HCT116 (cell line): ENCODE results near the gene COPS3. TPM values are rescaled to one million over a fixed set of nuclear protein-coding genes. Genes with fewer than 3 reads are reported as not detected.

ENCODE experiments used
- ATAC-seq: fragments of 200-7000 bp; cut with Tn5 transposase; 2 replicates; pipeline ENCODE4 v1.9.1; 2020; ENCODE audit warnings: mild to moderate bottlenecking, moderate library complexity
- BruUV-seq: library from RNA; stranded (reverse); fragments of 400-500 nt; replicated peaks from 2 replicates; lab custom pipeline; 2021; lab: Mats Ljungman, UMichigan
- CTCF ChIA-PET: fragments of 300-600 bp; sonication (Branson Sonifier 250); formaldehyde crosslinking; loops from one replicate; lab custom pipeline; 2021; ENCODE audit warnings: antibody characterized with exemption; lab: Charles Lee
- POLR2A ChIA-PET: fragments of 300-600, 350-600 bp; sonication (Branson Sonifier 250); formaldehyde crosslinking; loops from one replicate; lab custom pipeline; 2021; ENCODE audit warnings: antibody characterized with exemption; lab: Charles Lee
- RAD21 ChIA-PET, 2 experiments: fragments of 300-600 bp; sonication (Branson Sonifier 250); formaldehyde crosslinking; loops; one replicate each; lab custom pipeline; 2023; ENCODE audit warnings: low total read pairs in 2 of 2; ENCODE audit not compliant: uncharacterized antibody in 2 of 2, unreplicated experiment in 2 of 2, low non-redundant PET in 1 of 2; lab: Charles Lee
- DNase-seq: peaks from one replicate; pipeline ENCODE4 v3.0.0-alpha.2; 2010; ENCODE audit warnings: low read depth, low spot score
- H2AFZ ChIP-seq: fragments of 200-600 bp; shearing (Covaris generic), sonication (generic); 2 replicates; pipeline ENCODE4 v1.6.1; 2017; ENCODE audit warnings: low read depth, mixed run types, mixed read lengths, antibody characterized with exemption, low read length; ENCODE audit not compliant: poor library complexity, severe bottlenecking
- H3K27ac ChIP-seq: 2 replicates; pipeline ENCODE4 v1.5.1; 2012; ENCODE audit warnings: low read depth, low read length
- H3K27me3 ChIP-seq: fragments of 200-600 bp; sonication (generic); 2 replicates; pipeline ENCODE4 v1.6.1; 2016; ENCODE audit warnings: mixed run types, low read length, mixed read lengths; ENCODE audit not compliant: insufficient read depth
- H3K36me3 ChIP-seq, 2 experiments: fragments of 200-500 bp in 1 of 2; fragments of 200-600 bp in 1 of 2; sonication (Bioruptor generic) in 1 of 2; sonication (generic) in 1 of 2; 2 replicates each; pipeline versions ENCODE4 v1.5.1 to v1.6.1; 2014 to 2016; ENCODE audit warnings: low read length in 2 of 2, inconsistent platforms in 1 of 2, mixed read lengths in 1 of 2, mixed run types in 1 of 2; ENCODE audit not compliant: insufficient read depth in 2 of 2, control insufficient read depth in 1 of 2
- H3K4me1 ChIP-seq, 2 experiments: fragments of 200-600 bp in 1 of 2; sonication (generic) in 1 of 2; 2 replicates each; pipeline versions ENCODE4 v1.5.1 to v1.6.1; 2012 to 2017; ENCODE audit warnings: low read length in 2 of 2, inconsistent platforms in 1 of 2, mild to moderate bottlenecking in 1 of 2, mixed read lengths in 1 of 2, mixed run types in 1 of 2, moderate library complexity in 1 of 2; ENCODE audit not compliant: insufficient read depth in 2 of 2, control insufficient read depth in 1 of 2
- H3K4me2 ChIP-seq: fragments of 200-600 bp; sonication (generic); 2 replicates; pipeline ENCODE4 v1.6.1; 2017; ENCODE audit warnings: mixed run types, low read length, mixed read lengths
- H3K4me3 ChIP-seq, 2 experiments: fragments of 200-600 bp in 1 of 2; sonication (generic) in 1 of 2; replicated peaks in 1 of 2; 2 replicates each; pipeline ENCODE4 v1.5.1; 2011 to 2016; ENCODE audit warnings: low read length in 2 of 2, control low read depth in 1 of 2, low read depth in 1 of 2, mild to moderate bottlenecking in 1 of 2, mixed read lengths in 1 of 2, mixed run types in 1 of 2
- H3K79me2 ChIP-seq: fragments of 200-600 bp; sonication (generic); 2 replicates; pipeline ENCODE4 v1.6.1; 2017; ENCODE audit warnings: mild to moderate bottlenecking, mixed run types, low read length, moderate library complexity, mixed read lengths; ENCODE audit not compliant: insufficient read depth
- H3K9ac ChIP-seq: fragments of 200-600 bp; sonication (generic); 2 replicates; pipeline ENCODE4 v1.6.1; 2016; ENCODE audit warnings: low read length, mixed read lengths
- H3K9me2 ChIP-seq: fragments of 200-600 bp; sonication (generic), shearing (Covaris generic); 2 replicates; pipeline ENCODE4 v1.6.1; 2017; ENCODE audit warnings: mixed run types, mild to moderate bottlenecking, moderate library complexity; ENCODE audit not compliant: insufficient read depth
- H3K9me3 ChIP-seq, 2 experiments: fragments of 200-500 bp in 1 of 2; fragments of 200-600 bp in 1 of 2; sonication (Bioruptor generic) in 1 of 2; sonication (generic) in 1 of 2; 2 replicates each; pipeline ENCODE4 v1.6.1; 2014 to 2017; ENCODE audit warnings: low read length in 2 of 2, mixed read lengths in 2 of 2, inconsistent platforms in 1 of 2, low read depth in 1 of 2, mild to moderate bottlenecking in 1 of 2, mixed run types in 1 of 2, moderate library complexity in 1 of 2; ENCODE audit not compliant: control insufficient read depth in 1 of 2, insufficient read depth in 1 of 2
- H4K20me1 ChIP-seq: fragments of 200-600 bp; sonication (generic), shearing (Covaris generic); 2 replicates; pipeline ENCODE4 v1.6.1; 2017; ENCODE audit warnings: mixed run types, mild to moderate bottlenecking, moderate library complexity; ENCODE audit not compliant: insufficient read depth
- CBX3 ChIP-seq: IDR thresholded peaks from 2 replicates; pipeline ENCODE4 v1.6.1; 2012; ENCODE audit warnings: low read depth
- CEBPB ChIP-seq: IDR thresholded peaks from 2 replicates; pipeline ENCODE4 v1.6.1; 2012; ENCODE audit warnings: low read depth
- EGR1 ChIP-seq: IDR thresholded peaks from 2 replicates; pipeline ENCODE4 v1.6.1; 2012; ENCODE audit warnings: low read depth
- ELF1 ChIP-seq: IDR thresholded peaks from 2 replicates; pipeline ENCODE4 v1.6.1; 2012; ENCODE audit warnings: low read depth, borderline replicate concordance
- EZH2 ChIP-seq: fragments of 200-600 bp; sonication (generic); IDR thresholded peaks from 2 replicates; pipeline ENCODE4 v1.6.1; 2017; ENCODE audit warnings: antibody characterized with exemption, mixed run types
- EZH2phosphoT487 ChIP-seq: fragments of 200-600 bp; IDR thresholded peaks from 2 replicates; pipeline ENCODE4 v1.6.1; 2018; ENCODE audit warnings: antibody characterized with exemption, borderline replicate concordance
- POLR2A ChIP-seq: IDR thresholded peaks from 2 replicates; pipeline ENCODE4 v1.7.0; 2011; ENCODE audit warnings: borderline replicate concordance; ENCODE audit not compliant: insufficient read depth, insufficient read length; ENCODE audit errors: extremely low read depth
- POLR2AphosphoS5 ChIP-seq: IDR thresholded peaks from 2 replicates; pipeline ENCODE4 v1.6.1; 2011; ENCODE audit warnings: mild to moderate bottlenecking, low read depth, low read length, moderate library complexity
- RAD21 ChIP-seq: IDR thresholded peaks from 2 replicates; pipeline ENCODE4 v1.6.1; 2012; ENCODE audit warnings: low read depth, mild to moderate bottlenecking
- SIN3A ChIP-seq: IDR thresholded peaks from 2 replicates; pipeline ENCODE4 v1.6.1; 2012; ENCODE audit warnings: low read depth
- SP1 ChIP-seq: IDR thresholded peaks from 2 replicates; pipeline ENCODE4 v1.6.1; 2012; ENCODE audit warnings: low read depth
- SRF ChIP-seq: IDR thresholded peaks from 2 replicates; pipeline ENCODE4 v1.6.1; 2012; ENCODE audit warnings: low read depth
- TCF7L2 ChIP-seq: IDR thresholded peaks from 2 replicates; pipeline ENCODE4 v1.7.0; 2011; ENCODE audit warnings: borderline replicate concordance, inconsistent platforms; ENCODE audit not compliant: insufficient read depth, insufficient read length; ENCODE audit errors: extremely low read depth
- YY1 ChIP-seq: IDR thresholded peaks from 2 replicates; pipeline ENCODE4 v1.6.1; 2011; ENCODE audit warnings: low read length, low read depth, moderate library complexity, mild to moderate bottlenecking; ENCODE audit not compliant: insufficient replicate concordance; ENCODE audit errors: extremely low read depth
- ZFX ChIP-seq: fragments of 450-650 bp; IDR thresholded peaks from 2 replicates; pipeline ENCODE4 v1.6.1; 2017
- intact Hi-C: fragments of 100-400 bp; cut with micrococcal nuclease; formaldehyde crosslinking; loops from 2 replicates; pipeline ENCODE4 v1.10.0; 2022
- total RNA-seq: library from RNA; stranded (reverse); gene quantifications from one replicate; pipeline ENCODE4 v1.2.1, GENCODE V29; 2021; ENCODE audit not compliant: unreplicated experiment
- TF ChIP-seq, protein P1 (sequence below): IDR thresholded peaks from 2 replicates; pipeline ENCODE4 v1.6.1; 2012; ENCODE audit warnings: low read depth
- TF ChIP-seq, protein P2 (sequence below), 3 experiments: fragments of 200-600 bp in 1 of 3; sonication (generic) in 1 of 3; IDR thresholded peaks in 2 of 3; conservative IDR thresholded peaks in 1 of 3; 2 replicates each; pipeline ENCODE4 v1.5.1; 2012 to 2017; ENCODE audit warnings: low read depth in 2 of 3, low read length in 2 of 3, antibody characterized with exemption in 1 of 3, borderline replicate concordance in 1 of 3, control low read depth in 1 of 3, mild to moderate bottlenecking in 1 of 3, mixed read lengths in 1 of 3, mixed run types in 1 of 3, moderate library complexity in 1 of 3; ENCODE audit not compliant: insufficient read depth in 1 of 3
- TF ChIP-seq, protein P3 (sequence below): IDR thresholded peaks from 2 replicates; pipeline ENCODE4 v1.6.1; 2011; ENCODE audit warnings: mild to moderate bottlenecking, low read length, moderate library complexity; ENCODE audit not compliant: insufficient replicate concordance; ENCODE audit errors: extremely low read depth
- TF ChIP-seq, protein P4 (sequence below): IDR thresholded peaks from 2 replicates; pipeline ENCODE4 v1.6.1; 2012

The COPS3 gene
- total RNA-seq, 1 experiment from 2014 or later: 99.0 TPM

DNA sequence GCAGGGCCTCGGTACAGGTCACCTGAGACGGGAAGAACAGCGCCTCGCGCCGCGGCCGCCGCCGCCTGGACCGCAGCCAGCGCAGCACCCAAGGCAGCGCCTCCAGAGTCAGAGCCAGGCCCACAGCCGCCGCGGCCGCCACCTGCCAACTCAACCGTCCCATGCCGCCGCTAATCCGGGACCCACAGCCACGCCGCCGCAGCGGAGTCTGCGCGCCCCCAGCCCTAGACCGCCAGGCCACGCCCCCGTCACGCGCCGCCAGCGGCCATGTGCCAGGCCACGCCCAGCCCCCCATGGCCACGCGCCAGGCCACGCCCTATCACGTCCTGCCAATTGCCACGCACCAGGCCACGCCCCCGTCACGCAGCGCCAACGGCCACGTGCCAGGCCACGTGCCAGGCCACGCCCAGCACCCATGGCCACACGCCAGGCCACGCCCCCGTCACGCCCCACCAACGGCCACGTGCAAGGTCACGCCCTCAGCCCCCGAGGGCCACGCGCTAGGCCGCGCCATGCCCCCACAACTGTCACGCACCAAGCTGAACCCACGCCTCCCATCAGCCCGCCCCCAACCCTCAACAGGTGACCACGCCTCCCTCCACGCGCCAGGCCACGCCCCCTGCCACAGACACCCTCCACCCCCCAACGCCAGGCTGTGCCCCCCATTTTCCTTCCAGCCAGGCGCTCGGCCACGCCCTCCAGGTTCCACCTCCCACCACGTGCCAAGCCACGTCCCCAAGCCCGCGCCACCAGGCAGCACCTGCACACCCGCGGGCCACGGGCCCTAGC, 74.7 kb downstream of the COPS3 start, which contains the start of gene PLD6:
Gene PLD6 (minus strand): TSS at position 210 of the 789 bp plus-strand sequence. CDS start 47 bp downstream, at position 163.
- Histone ChIP-seq H3K27ac (peak within 1 kb of the TSS; percentile 89), H3K9me2 (no peaks in the 10 kb centered on the region), H3K9me3 (no peaks in the 10 kb centered on the region), H3K27me3 (no peaks in the 10 kb centered on the region), H3K4me2 (peak within 1 kb of the TSS; percentile 100), H4K20me1 (no peaks in the 10 kb centered on the region), H3K9ac (peak within 1 kb of the TSS; percentile 99), H3K4me1 (peaks cover 7 to 31% of the 10 kb centered on the region in 2 experiments), H2AFZ (peak within 1 kb of the TSS; percentile 13), H3K36me3 (peaks cover 6 to 22% of the 10 kb centered on the region in 2 experiments), H3K4me3 (peak within 1 kb of the TSS; percentile 82 to 95), H3K79me2 (peaks cover 30% of the 10 kb centered on the region)
- ChIA-PET POLR2A (no interaction called here), CTCF (no interaction called here), RAD21 (no interaction called here)
- DNase-seq (peak; percentile 69), ATAC-seq (peak; percentile 75)
- BruUV-seq: no TSS peak
- intact Hi-C loops: loop anchor here (2.0 kb wide), 1 partner anchor 74 kb away; the partner anchor contains the start of gene COPS3
- no peak for TF ChIP-seq EZH2
- TF ChIP-seq CEBPB: no peak
- TF ChIP-seq ZFX: peak; percentile 80; the same call in 1 of the 2 replicates
- TF ChIP-seq EZH2phosphoT487: no peak
- no peak for TF ChIP-seq YY1
- TF ChIP-seq, protein P1, sequence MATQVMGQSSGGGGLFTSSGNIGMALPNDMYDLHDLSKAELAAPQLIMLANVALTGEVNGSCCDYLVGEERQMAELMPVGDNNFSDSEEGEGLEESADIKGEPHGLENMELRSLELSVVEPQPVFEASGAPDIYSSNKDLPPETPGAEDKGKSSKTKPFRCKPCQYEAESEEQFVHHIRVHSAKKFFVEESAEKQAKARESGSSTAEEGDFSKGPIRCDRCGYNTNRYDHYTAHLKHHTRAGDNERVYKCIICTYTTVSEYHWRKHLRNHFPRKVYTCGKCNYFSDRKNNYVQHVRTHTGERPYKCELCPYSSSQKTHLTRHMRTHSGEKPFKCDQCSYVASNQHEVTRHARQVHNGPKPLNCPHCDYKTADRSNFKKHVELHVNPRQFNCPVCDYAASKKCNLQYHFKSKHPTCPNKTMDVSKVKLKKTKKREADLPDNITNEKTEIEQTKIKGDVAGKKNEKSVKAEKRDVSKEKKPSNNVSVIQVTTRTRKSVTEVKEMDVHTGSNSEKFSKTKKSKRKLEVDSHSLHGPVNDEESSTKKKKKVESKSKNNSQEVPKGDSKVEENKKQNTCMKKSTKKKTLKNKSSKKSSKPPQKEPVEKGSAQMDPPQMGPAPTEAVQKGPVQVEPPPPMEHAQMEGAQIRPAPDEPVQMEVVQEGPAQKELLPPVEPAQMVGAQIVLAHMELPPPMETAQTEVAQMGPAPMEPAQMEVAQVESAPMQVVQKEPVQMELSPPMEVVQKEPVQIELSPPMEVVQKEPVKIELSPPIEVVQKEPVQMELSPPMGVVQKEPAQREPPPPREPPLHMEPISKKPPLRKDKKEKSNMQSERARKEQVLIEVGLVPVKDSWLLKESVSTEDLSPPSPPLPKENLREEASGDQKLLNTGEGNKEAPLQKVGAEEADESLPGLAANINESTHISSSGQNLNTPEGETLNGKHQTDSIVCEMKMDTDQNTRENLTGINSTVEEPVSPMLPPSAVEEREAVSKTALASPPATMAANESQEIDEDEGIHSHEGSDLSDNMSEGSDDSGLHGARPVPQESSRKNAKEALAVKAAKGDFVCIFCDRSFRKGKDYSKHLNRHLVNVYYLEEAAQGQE: no peak
- TF ChIP-seq SP1: peak; percentile 98
- TF ChIP-seq, protein P2, sequence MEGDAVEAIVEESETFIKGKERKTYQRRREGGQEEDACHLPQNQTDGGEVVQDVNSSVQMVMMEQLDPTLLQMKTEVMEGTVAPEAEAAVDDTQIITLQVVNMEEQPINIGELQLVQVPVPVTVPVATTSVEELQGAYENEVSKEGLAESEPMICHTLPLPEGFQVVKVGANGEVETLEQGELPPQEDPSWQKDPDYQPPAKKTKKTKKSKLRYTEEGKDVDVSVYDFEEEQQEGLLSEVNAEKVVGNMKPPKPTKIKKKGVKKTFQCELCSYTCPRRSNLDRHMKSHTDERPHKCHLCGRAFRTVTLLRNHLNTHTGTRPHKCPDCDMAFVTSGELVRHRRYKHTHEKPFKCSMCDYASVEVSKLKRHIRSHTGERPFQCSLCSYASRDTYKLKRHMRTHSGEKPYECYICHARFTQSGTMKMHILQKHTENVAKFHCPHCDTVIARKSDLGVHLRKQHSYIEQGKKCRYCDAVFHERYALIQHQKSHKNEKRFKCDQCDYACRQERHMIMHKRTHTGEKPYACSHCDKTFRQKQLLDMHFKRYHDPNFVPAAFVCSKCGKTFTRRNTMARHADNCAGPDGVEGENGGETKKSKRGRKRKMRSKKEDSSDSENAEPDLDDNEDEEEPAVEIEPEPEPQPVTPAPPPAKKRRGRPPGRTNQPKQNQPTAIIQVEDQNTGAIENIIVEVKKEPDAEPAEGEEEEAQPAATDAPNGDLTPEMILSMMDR (IDR thresholded peaks at IDR 0.05 in 2 of 3, conservative IDR thresholded peaks at IDR 0.05 in 1 of 3; ENCODE audit: borderline replicate concordance in 1 of 3, insufficient read depth in 1 of 3, low read depth in 2 of 3, low read length in 2 of 3): no peak
- TF ChIP-seq POLR2AphosphoS5: peak; percentile 61
- no peak for TF ChIP-seq ELF1
- peak; percentile 51; the same call in 1 of the 2 replicates for TF ChIP-seq SIN3A
- TF ChIP-seq SRF: no peak
- TF ChIP-seq EGR1: peak; percentile 42; the same call in 1 of the 2 replicates
- TF ChIP-seq, protein P3, sequence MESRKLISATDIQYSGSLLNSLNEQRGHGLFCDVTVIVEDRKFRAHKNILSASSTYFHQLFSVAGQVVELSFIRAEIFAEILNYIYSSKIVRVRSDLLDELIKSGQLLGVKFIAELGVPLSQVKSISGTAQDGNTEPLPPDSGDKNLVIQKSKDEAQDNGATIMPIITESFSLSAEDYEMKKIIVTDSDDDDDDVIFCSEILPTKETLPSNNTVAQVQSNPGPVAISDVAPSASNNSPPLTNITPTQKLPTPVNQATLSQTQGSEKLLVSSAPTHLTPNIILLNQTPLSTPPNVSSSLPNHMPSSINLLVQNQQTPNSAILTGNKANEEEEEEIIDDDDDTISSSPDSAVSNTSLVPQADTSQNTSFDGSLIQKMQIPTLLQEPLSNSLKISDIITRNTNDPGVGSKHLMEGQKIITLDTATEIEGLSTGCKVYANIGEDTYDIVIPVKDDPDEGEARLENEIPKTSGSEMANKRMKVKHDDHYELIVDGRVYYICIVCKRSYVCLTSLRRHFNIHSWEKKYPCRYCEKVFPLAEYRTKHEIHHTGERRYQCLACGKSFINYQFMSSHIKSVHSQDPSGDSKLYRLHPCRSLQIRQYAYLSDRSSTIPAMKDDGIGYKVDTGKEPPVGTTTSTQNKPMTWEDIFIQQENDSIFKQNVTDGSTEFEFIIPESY: no peak
- TF ChIP-seq TCF7L2: peak; percentile 59
- TF ChIP-seq CBX3: peak; percentile 92
- no peak for TF ChIP-seq RAD21
- TF ChIP-seq, protein P4, sequence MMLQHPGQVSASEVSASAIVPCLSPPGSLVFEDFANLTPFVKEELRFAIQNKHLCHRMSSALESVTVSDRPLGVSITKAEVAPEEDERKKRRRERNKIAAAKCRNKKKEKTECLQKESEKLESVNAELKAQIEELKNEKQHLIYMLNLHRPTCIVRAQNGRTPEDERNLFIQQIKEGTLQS: no peak
- TF ChIP-seq POLR2A: peak; percentile 30
